Hematopoietic multipotent progenitor cell treated with erythropoietin and hydrocortisone succinate and interleukin-3 and kit ligand, for 17 days (in vitro differentiated cells): ENCODE measurements around the gene SORBS2.
"Not testable (repeated sequence)": the region's sequence is repeated elsewhere in the genome, so short reads cannot be mapped to it uniquely, and the experiment has no call there.

Experiments
- DNase-seq: peaks from one replicate; pipeline ENCODE4 v3.0.0-alpha.2; 2015; ENCODE audit warnings: low spot score

Gene SORBS2, protein sequence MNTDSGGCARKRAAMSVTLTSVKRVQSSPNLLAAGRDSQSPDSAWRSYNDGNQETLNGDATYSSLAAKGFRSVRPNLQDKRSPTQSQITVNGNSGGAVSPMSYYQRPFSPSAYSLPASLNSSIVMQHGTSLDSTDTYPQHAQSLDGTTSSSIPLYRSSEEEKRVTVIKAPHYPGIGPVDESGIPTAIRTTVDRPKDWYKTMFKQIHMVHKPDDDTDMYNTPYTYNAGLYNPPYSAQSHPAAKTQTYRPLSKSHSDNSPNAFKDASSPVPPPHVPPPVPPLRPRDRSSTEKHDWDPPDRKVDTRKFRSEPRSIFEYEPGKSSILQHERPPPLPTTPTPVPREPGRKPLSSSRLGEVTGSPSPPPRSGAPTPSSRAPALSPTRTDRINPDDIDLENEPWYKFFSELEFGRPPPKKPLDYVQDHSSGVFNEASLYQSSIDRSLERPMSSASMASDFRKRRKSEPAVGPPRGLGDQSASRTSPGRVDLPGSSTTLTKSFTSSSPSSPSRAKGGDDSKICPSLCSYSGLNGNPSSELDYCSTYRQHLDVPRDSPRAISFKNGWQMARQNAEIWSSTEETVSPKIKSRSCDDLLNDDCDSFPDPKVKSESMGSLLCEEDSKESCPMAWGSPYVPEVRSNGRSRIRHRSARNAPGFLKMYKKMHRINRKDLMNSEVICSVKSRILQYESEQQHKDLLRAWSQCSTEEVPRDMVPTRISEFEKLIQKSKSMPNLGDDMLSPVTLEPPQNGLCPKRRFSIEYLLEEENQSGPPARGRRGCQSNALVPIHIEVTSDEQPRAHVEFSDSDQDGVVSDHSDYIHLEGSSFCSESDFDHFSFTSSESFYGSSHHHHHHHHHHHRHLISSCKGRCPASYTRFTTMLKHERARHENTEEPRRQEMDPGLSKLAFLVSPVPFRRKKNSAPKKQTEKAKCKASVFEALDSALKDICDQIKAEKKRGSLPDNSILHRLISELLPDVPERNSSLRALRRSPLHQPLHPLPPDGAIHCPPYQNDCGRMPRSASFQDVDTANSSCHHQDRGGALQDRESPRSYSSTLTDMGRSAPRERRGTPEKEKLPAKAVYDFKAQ (N-terminal part only)

DNA sequence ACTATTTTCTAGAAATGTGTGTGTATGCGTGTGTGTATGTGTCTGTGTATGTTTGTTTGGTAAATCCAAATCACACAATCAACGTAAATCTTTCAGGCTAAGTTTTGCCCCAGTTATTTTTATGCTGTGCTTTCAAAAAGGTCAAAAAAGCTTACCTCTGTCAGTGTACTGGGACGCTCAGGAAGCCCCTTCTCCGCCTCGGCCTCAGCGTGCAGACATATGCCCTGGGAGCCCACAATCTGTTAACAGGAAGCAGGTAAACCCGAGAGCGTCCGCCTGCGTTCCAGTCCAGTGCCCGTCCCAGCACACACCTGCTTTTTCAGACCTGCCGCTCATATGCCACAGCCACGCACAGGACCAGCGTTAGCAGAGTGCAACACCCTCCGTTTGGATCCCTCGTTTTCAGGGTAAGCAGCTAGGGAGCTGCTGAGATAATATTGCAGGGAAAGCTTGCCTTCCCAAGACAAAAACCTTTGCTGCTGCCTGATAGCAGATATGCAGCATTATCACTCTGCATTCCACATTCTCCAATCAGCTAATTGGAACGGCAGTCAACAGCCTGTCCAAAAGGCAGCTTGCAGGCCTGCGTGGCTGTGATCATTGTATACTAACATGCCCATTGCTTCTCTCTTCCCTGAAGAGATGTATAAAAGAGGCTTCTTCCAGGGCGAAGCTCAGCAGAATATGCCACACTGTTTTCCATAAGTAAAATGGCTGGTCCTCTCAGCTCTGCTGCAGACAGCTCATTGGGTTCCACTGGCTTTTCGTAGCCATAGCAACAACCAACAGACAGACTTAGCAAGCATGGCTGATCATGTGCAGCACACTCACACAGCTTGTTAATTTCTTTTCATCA lies at the start of gene SORBS2:
TSS of gene SORBS2 (minus strand) at position 686 of the 856 bp plus-strand sequence. CDS start 121,623 bp downstream, outside the sequence.
- no peak for DNase-seq

DNA sequence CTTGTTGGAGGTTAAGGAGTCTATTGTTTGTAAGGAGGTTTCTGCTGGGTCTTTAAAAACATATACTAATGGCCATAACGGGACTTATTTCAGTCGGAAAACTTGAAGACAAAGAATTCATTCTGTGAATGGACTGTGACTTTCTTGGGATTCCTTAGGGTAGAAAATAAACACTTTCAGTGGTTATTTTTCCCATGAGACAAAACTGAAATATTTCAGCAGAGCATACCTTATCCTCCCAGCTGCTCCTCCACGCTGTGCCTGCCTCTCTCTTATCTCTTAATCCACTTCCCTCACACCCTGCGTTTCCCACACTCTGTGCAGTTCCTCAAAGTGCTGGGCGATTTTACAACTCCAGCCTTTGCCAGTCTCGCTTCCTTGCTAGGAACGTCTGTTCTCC lies 47.1 kb upstream of the SORBS2 start:
- DNase-seq, result no peak

DNA sequence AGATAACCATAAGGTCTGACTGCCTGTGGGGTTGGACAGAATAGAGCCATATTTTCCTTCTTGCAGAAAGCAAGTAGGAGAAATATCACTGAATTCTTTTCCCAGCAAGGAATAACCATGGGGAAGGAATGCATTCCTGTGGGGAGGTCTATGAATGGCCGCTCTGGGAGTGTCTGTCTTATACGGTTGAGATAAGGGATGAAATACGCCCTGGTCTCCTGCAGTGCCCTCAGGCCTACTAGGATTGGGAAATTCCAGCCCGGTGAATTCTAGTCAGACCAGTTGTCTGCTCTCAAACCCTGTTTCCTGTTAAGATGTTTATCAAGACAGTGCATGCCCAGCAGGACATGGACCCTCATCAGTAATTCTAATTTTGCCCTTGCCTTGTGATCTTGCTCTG lies 45.6 kb upstream of the SORBS2 start:
- not testable (repeated sequence) for DNase-seq

DNA sequence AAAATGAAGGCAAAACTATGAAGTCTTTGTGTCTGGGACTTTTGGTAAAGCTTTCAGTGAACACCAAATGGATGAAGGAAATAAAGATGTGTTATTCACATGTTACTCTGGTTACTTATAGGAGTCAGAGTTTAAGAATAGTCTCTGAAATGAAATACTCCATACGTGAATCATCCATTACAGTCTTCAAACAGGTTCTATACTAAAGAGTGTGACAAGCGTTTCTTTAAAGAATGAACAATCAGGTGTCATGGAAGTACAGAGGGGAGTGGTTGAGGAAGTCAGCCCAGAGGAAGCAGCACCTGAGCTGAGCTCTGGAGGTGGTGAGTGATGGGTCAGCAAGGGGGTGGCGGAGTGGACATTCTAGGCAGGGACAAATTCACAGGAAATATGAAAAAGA lies 41.8 kb upstream of the SORBS2 start:
- DNase-seq, result no peak

DNA sequence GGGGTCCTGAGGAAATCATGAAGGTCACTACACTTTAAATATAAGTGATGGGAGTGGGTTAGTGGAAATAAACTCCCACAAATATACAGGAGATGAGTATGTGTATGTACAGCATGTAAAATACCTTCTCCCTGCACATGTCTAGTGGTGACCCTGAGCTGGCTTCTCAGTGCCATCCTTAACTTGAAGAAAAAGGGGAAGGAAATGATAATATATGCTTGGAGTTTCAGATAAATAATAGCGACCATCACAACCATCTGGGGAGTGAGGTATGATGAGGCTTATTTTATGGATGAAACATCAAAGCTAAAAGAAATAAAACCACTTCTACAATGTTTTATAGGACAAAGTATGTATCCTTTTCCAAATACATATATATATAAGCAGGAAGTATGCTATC lies 41.0 kb upstream of the SORBS2 start:
- DNase-seq, result no peak

DNA sequence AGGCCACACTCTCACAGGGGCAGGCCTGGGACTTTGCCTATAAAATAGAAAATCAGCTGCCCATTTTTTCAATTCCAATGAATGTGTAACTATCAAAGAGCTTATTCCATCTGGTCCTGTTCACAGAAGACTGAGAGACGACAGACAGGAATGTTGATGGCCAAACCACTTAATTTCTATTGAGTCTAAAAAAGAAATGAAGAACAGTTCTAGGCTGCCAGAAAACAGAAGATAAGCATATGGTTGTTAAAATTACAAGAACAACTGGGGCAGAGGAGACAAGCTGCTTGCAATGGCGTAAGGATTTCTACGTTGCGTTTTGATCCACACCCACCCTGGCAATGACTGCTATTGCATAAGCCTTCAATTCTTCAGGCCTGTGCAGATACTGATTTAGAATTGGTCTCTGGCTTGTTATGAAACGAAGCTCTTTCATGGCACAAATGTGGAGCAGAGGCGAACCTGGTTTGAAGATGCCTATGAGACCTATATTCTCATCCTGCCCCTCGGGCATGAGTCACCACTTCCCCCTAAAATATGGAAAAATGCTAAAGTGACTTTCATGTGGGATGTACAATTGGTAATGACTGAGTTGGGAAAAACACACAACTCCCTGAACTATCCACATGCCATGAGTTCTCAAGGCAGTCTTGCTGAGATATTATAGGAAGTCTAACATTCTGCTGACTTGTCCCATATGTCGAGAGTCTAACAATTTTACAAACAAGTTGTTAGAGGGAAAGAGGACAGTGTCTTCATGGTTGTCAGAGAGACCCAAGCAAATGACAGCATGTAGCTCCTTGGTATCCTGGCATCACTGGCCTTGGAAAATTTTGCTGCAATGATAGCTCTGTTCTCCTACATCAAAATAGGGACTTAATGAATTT lies 37.9 kb upstream of the SORBS2 start:
- DNase-seq, result no peak

DNA sequence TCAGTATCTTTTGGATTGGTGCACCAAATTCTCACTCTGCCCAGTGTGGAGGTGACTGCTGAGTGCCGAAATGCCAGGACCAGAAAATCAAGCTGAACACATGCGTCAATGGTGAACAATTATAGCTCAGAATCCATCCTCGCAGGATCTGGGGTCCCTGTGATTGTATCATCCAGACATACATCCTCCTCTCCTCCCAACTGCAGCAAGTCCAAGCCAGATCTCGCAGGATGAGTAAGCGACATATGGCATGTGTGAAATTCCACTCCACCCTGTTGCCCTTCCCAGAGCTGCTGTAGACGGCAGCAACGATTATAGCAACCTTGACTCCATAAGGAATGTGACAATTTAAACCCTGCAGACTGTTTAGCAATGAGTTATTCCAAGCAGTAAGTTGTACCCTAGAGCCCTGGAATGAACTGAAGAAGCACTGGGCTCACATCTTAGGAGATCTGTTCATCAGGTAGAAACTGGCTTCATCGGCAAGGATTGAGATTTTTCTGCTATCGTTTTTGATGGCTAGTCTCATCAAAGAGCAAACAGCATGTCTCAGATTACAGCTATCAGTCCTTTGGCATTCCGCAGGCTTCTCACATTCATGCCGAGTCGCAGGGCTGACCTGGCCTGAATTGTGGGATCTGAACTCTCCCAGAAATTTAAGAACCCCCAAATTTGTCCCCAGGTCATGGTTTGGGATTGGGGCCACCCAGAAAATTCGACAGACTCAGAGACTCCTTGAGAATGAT lies 35.5 kb upstream of the SORBS2 start:
- DNase-seq, result no peak

DNA sequence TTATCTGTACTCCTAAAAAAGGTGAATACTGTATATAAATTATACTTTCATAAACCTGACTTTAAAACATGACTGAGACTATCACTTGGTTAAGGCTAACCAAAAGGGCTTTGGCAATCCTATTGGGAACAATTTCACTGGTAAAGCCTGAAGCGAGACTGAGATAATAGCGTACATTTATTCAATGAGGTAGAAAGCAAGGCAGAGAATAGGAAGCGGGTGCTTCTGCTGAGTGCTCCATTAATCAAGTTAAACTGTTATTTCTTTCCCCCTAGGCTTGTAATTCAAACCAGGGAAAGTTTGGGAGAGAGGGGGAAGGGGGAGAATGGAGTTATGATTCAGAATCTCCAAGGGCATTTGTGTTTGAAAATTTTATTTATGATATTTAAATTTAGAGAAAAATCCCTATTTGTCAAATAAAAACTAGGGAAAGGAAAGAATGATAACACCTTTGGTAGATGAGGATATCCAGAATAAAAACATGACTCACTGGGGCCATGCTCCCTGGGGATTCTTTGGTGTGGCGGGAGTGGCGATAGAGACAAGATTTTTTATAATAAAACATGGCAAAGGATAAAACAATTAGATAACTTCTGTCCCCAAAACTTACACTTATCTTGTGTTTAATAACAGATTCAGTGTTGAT lies 34.6 kb upstream of the SORBS2 start:
- no peak for DNase-seq

DNA sequence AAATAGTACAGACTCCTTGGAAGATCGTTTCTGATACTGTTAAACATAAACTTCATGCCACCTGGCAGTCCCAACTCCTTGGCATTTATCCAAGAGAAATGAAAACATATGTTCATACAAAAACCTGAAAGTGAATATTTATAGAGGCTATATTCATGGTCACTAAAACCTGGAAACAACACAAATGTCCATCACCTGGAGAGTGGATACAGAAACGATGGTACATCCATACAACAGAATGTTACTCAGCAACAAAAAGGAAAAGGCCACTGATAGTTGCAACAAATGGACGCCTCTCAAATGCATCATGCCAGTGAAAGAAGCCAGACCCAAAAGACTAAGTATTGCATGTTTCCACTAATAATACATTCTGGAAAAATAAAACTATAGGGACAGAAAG lies 34.0 kb upstream of the SORBS2 start:
- no peak for DNase-seq

DNA sequence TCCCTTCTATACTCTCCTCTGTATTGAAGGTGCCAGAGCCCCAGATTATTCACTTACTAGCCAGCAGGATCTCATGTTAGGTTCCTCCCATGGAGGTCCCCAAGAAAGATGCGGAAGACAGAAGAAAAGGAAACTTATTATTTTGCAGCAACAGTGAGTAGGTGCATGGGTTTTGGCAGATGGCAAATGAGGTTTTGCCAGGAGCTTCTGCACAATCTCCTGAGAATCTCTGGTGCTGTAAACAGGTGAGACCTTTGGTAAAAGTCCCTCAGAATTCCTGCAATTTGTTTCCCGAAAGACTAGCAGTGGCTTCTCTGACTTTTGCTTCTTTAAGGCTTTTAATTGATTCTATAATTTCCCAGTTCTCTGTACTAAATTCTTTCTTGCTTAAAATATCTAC lies 29.5 kb upstream of the SORBS2 start:
- DNase-seq, result no peak

DNA sequence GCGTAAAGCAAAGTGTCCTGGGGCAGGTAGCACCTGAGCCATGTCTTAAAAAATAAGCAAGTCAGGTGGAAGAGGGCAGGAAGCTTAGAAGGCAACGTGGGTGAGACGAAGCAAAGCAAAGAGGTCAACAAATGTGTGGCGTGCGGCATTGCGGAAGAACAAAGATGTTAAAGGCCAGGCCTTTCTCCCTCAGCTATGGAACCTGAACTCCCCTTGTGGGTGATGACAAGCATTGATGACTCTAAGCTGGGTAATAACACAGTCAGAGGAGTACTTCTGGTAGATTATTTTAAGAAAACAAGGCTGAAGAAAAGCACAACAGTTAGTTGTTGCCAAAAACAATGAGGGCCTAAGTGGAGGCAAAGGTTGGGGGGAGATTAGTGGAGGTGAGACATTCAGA lies 29.0 kb upstream of the SORBS2 start:
- no peak for DNase-seq

DNA sequence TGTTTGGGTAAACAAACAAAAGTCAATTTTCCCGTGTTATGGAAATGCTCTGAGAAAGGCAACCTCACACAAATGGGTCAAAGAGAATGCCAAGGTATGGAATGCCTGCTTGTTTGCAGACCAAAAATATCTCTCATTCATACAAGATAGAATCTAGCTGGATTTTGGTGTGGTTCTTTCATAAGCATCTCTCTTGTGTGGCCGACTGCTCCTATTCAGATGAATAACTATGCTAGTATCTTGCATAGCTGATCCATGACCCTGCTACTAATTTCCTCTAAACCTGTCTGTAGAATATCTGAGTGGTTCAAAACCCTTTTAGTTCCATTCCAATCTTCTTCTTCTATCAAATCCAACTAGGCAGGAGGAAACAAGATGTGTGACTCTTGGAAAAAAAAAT lies 28.2 kb upstream of the SORBS2 start:
- no peak for DNase-seq

DNA sequence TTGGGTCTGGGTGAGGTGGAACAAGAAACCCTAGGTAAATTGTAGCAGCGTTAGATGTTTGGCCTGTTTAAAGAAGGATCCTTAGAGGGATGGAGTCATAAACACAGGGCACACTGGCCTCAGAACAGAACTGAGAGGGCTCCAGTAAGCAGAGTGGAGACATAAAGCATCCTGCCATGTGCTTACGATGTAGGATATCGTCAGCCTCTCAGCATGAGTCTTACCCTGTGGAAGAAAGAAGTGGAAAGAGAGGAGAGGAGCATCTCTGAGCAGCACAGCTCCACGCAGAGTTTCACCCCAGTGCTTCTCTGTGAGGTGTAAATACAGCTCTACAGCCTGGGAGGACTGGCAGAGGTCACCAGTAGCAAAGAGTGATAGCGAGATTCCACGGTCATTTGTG lies 27.8 kb upstream of the SORBS2 start:
- no peak for DNase-seq

DNA sequence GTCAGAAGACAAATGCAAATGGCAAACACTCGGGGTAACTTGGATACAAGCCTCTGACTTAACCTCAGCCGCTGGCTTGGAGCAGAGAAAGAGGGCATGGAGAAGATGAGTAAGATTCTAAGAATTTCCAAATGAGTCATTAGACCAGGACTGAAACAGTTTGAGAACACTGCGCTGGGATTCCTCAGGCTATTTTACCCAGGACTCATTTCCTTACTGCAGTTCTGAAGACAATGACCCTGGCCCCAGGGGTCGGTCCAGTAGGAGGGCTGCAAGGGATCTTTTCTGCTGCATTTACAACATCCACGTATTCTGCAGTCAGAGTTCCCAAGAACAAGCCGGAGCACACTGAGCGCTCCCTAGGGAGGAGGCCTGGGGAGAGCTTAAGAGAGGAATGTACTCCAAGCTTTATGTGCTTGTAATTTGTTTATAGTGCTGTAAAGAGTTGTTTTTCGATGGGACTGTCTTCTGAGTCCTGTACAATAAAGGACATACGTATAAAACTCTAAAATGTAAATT lies 27.3 kb upstream of the SORBS2 start:
- no peak for DNase-seq

DNA sequence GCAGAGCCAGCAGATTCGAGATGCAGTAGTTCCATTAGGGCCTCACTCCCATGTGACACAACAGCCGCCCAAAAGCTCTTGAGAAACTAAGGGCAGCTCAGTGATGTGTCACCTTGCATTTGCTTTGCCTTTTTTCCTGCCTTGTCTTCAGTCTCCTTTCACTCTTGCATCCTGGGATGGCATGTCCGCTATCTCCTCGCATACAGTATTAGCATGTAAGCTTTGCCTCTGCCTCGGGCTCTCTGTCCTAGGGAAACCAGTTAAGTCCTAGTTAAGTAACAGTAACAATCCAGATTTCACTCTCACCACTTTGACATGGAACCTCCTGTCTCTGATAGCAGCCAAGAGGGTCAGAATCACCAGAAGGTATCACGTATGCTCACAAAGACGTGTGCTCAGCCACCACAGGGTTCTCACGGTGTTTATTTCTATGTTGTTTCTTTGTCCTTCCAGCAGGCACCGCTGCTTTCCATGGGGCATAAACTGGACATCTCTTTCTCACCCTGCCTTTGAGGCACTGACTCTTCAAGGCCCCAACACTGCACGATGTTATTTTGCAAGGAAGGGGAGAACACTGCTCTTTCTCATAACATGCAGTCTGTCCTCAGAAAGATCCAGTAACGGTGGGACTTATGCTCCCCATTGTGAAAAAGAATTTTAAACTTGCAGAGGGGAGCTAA lies 26.7 kb upstream of the SORBS2 start:
- no peak for DNase-seq

DNA sequence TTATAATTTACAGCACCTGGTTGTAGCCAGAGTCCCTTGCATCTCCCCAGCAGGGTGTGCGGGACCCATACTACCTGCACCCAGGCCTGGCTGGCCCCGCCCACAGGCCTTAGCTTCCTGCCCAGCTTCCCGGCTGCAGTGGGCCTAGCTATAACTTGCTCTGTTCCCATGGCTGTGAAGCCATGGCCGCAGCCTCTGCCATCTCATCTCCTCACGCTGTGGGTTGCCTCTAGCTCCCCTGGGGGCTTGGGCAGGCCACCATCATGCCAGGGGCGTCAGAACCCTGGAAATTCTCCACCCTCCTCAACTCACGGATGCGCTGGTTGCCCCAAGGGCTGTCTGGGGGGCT lies 26.1 kb upstream of the SORBS2 start:
- DNase-seq, result no peak

DNA sequence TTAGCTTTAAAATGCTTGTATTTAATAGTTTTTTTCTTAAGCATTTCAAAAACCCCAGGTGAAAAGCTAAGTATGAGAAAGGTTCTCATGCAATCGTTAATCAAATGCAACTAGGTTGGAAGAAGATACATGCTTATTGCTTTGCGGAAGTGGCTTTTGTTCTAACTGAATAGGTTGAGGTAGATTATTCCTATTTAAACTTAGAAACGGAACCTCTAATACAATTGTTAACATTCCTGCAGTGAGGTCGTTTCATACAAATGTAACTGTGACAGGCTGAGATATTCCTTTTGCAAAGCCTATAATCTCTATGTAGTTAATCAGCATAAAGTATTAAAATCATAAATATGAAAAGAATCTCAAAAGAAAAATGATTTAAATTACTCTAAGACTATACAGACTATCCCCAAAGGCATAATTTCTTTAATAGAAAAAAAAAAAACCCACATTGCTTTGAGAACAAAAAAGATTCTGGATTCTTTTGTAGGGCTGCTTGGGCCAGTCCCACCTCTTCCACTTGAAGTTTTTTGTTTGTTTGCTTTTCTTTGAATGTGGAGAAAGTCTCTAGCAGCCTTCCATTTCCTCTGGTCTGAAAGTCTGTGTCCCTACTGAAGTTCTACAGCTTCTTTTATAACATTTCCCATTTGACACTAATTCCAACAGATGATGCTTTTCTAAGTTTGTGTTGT lies 25.6 kb upstream of the SORBS2 start:
- no peak for DNase-seq
